SIG-M5 (cell line): Measurements from ENCODE around the gene ZSCAN18.

Experiments used
- DNase-seq: peaks from one replicate; lab custom pipeline; 2025; lab: John Stamatoyannopoulos, UW

ZSCAN18 gene

GRCh38 chr19:58086825-58087710 is 11.0 kb downstream of the ZSCAN18 start:
- DNase-seq, result no peak

GRCh38 chr19:58085348-58085875 is 12.6 kb downstream of the ZSCAN18 start:
- no peak for DNase-seq

GRCh38 chr19:58084596-58085347 is 13.3 kb downstream of the ZSCAN18 start:
- no peak for DNase-seq

- no peak for DNase-seq
Observed at GRCh38 chr19:58083021-58083420, 15.0 kb downstream of the ZSCAN18 start.

GRCh38 chr19:58079792-58080191 is 18.2 kb downstream of the ZSCAN18 start:
- DNase-seq, result no peak

- no peak for DNase-seq
Observed at GRCh38 chr19:58067240-58067912, 30.7 kb downstream of the ZSCAN18 start.

GRCh38 chr19:58063712-58064111 is 34.3 kb downstream of the ZSCAN18 start:
- no peak for DNase-seq

- DNase-seq, result no peak
Observed at GRCh38 chr19:58060231-58060630, 37.8 kb downstream of the ZSCAN18 start.

GRCh38 chr19:58059671-58060078 is 38.4 kb downstream of the ZSCAN18 start:
- DNase-seq, result no peak

GRCh38 chr19:58059003-58059670 is 38.9 kb downstream of the ZSCAN18 start, which contains the start of gene ZNF135:
TSS of gene ZNF135 (plus strand) at chr19:58059282. CDS start at chr19:58060003, 721 bp downstream.
- no peak for DNase-seq

GRCh38 chr19:58058467-58058866 is 39.6 kb downstream of the ZSCAN18 start:
- no peak for DNase-seq

GRCh38 chr19:58056861-58057260 is 41.2 kb downstream of the ZSCAN18 start:
- DNase-seq, result no peak

GRCh38 chr19:58056261-58056660 is 41.8 kb downstream of the ZSCAN18 start:
- no peak for DNase-seq

GRCh38 chr19:58054901-58055874 is 42.8 kb downstream of the ZSCAN18 start:
- DNase-seq, result no peak

GRCh38 chr19:58053480-58054156 is 44.4 kb downstream of the ZSCAN18 start:
- no peak for DNase-seq

- no peak for DNase-seq
Observed at GRCh38 chr19:58052256-58052655, 45.8 kb downstream of the ZSCAN18 start.

- DNase-seq, result no peak
Observed at GRCh38 chr19:58047672-58048071, 50.4 kb downstream of the ZSCAN18 start.

GRCh38 chr19:58046856-58047255 is 51.2 kb downstream of the ZSCAN18 start:
- no peak for DNase-seq

- no peak for DNase-seq
Observed at GRCh38 chr19:58045411-58046050, 52.5 kb downstream of the ZSCAN18 start.
